22Rv1 (cell line): ENCODE data around the gene ZNF593.

Experiments
- H3K27ac ChIP-seq: fragments of 450-650 bp; 2 replicates; pipeline ENCODE4 v1.5.1; 2017
- ZFX ChIP-seq: fragments of 450-650 bp; IDR thresholded peaks from 2 replicates; pipeline ENCODE4 v1.6.1; 2017; ENCODE audit warnings: antibody characterized with exemption, borderline replicate concordance
- TF ChIP-seq, protein P1 (sequence below): fragments of 450-650 bp; IDR thresholded peaks from 2 replicates; pipeline ENCODE4 v1.5.1; 2017; ENCODE audit warnings: mild to moderate bottlenecking

The ZNF593 gene

GRCh38 chr1:26169669-26170471 is at the start of gene ZNF593:
Gene ZNF593, plus strand, starts transcription at chr1:26169908. Its CDS starts 76 bp downstream, at chr1:26169984.
- TF ChIP-seq, protein P1, sequence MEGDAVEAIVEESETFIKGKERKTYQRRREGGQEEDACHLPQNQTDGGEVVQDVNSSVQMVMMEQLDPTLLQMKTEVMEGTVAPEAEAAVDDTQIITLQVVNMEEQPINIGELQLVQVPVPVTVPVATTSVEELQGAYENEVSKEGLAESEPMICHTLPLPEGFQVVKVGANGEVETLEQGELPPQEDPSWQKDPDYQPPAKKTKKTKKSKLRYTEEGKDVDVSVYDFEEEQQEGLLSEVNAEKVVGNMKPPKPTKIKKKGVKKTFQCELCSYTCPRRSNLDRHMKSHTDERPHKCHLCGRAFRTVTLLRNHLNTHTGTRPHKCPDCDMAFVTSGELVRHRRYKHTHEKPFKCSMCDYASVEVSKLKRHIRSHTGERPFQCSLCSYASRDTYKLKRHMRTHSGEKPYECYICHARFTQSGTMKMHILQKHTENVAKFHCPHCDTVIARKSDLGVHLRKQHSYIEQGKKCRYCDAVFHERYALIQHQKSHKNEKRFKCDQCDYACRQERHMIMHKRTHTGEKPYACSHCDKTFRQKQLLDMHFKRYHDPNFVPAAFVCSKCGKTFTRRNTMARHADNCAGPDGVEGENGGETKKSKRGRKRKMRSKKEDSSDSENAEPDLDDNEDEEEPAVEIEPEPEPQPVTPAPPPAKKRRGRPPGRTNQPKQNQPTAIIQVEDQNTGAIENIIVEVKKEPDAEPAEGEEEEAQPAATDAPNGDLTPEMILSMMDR = peak; percentile 97
- TF ChIP-seq ZFX = no peak
- H3K27ac ChIP-seq = peak within 1 kb of the TSS; percentile 62

DNA sequence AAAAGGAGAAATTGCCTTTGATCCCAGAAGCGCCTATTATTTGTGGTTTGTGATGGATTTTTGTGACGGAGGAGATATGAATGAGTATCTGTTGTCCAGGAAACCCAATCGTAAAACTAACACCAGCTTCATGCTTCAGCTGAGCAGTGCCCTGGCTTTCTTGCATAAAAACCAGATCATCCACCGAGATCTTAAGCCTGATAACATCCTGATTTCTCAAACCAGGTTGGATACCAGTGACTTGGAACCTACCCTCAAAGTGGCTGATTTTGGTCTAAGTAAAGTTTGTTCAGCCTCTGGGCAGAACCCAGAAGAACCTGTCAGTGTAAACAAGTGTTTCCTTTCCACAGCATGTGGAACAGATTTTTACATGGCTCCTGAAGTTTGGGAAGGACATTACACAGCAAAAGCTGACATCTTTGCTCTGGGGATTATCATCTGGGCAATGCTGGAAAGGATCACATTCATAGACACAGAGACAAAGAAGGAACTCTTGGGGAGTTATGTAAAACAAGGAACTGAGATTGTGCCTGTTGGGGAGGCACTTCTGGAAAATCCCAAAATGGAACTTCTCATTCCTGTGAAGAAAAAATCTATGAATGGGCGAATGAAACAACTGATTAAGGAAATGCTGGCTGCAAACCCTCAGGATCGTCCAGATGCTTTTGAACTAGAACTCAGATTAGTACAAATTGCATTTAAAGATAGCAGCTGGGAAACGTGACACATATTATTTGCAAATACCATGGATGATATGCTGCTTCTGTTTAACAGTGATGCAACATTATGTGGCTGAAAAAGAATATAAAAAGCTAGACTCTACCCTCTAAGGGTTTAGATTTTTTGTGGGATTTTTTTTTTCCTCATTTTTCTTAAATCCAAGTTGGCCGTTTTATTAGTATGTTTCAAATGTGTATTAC is 47.6 kb upstream of the ZNF593 start:
- no peak for TF ChIP-seq ZFX
- TF ChIP-seq, protein P1 = no peak
- peak overlapping the region; percentile 10; the same call in 1 of the 2 replicates for H3K27ac ChIP-seq

DNA sequence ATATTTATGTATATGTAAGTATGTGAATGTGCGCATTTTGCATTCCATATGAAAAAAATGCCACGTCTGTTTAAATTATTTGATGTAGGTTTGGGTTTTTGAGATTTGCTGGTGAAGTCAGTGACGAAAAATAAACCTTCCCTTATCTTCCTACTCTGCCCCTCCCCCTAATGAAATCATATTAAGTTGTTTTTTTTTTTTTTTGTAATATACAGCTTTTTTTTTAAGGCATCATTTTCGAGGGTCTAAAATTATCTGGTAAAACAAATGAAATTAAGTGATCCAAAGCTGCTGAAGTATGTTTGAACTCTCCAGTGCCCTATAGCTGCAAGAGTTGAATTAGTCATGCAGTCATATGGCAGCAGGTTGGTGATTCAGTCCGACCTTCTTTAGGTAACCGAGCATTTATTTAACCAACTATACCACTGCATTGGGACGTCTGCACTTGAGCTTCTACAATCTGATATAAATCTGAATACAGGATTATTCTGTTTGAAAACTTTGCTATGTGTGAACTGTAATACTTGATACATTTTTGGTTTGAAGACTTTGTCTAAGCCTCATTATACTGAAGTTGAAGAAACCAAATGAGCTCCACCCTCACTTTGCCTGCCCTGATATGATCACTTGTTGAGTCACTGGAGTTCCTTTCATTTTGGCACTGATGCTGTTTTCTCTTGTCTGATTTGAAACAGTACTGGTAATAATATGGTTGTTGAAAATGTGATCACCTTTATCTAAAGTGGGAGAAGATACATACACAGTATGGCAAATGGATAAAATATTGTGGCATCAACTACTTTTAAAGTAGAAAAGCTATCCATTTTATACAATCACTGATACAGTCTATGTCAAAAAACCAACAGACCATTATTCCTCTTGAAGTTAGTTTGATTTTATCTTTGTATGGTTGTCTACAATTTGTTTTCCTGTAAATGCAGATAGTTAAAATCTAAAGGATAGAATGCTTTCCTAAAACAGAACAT is 46.4 kb upstream of the ZNF593 start:
- H3K27ac ChIP-seq = no peak overlapping the region
- TF ChIP-seq ZFX = no peak
- TF ChIP-seq, protein P1 = no peak

DNA sequence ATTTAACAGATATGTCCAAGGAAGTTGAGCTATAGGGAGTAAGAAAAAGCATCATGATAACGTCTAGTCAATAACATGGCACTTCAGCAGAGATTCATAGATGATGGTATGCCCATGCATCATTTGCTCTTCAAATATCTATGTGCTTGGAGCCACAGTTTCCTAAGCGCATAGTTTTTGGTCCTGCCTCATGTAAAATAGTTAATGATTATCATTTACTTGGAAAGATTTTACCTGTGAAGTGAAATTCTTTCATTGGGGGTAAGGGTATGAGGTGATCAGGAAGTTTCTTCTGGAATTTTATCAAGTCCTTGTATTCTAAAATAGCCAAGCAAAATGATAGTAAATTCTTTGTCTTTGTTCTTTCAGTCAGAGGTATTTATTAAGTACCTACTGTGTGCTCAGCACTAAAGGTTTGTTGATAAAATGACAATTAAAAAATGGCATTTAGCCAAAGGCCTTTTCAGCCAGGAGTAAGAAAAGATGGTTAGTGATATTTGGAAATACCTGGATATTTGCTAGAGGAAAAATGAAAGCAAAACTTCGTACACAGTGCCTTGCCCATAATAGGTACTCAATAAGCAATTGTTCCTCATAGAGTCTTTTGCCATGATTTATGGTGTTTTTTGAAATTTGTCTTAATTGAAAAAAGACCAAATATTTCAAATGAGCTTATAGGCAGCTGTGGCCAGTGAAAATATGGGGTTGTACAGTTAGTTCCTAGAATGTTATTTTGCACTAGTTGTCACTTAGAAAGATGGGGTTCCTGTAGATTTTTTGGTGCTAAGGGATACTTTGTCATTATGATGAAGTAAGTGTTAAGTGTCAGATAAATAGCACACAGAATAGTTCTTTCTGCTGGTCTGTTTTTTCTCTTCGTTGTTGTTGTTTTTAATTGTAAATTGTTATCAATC is 45.0 kb upstream of the ZNF593 start:
- no peak overlapping the region for H3K27ac ChIP-seq
- no peak for TF ChIP-seq ZFX

DNA sequence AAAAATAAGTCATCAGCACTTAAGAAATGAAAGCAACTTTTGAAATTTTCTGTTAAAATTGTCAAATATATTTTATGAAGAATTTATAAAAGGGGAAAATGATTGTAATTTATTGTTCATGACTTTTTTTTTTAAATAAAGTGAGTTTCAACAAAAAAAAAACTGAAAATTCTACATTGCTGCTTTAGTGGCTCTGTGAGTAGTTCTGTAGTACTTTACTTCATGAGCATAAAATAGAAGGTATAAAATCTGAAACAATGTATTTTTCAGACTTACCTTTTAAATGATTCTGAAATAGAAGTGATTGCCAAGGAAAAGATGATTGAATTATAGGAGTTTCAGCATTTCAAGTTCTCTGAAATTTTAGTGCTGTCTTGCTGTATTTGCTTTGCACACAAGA is 44.3 kb upstream of the ZNF593 start:
- TF ChIP-seq, protein P1 = no peak
- no peak for TF ChIP-seq ZFX

GRCh38 chr1:26125946-26126320 is 43.8 kb upstream of the ZNF593 start:
- peak overlapping the region; percentile 75 for H3K27ac ChIP-seq
- TF ChIP-seq ZFX = no peak
- TF ChIP-seq, protein P1 = no peak

More for the DNA sequence above, 44.3 kb upstream of the ZNF593 start:
- H3K27ac ChIP-seq = peak overlapping the region; percentile 75
